IMR-90 (cell line): ENCODE results near the gene FBXL14. TPM values are rescaled to one million over a fixed set of nuclear protein-coding genes. Genes with fewer than 3 reads are reported as not detected.

Experiments used
- ATAC-seq: fragments of 200-7000 bp; cut with Tn5 transposase; 2 replicates; pipeline ENCODE4 v1.9.1; 2020; ENCODE audit warnings: low read depth, mild to moderate bottlenecking, moderate library complexity
- BruUV-seq: library from RNA; stranded (reverse); fragments of 400-500 nt; replicated peaks from 2 replicates; lab custom pipeline; 2021; lab: Mats Ljungman, UMichigan
- CTCF ChIA-PET: fragments of 300-600 bp; formaldehyde crosslinking; extraction: SDS; loops from one replicate; lab custom pipeline; 2021; ENCODE audit warnings: antibody characterized with exemption; lab: Yijun Ruan, JAX
- POLR2A ChIA-PET: fragments of 300-600 bp; sonication (Branson Sonifier 250); formaldehyde crosslinking; loops from one replicate; lab custom pipeline; 2022; ENCODE audit warnings: antibody characterized with exemption; ENCODE audit not compliant: unreplicated experiment; lab: Charles Lee
- DNase-seq: peaks from one replicate; pipeline ENCODE4 v3.0.0; 2013
- H2AFZ ChIP-seq: replicated peaks from 2 replicates; pipeline ENCODE3; 2013; ENCODE audit warnings: low read length, mild to moderate bottlenecking; ENCODE audit not compliant: poor library complexity
- H2AK5ac ChIP-seq: 2 replicates; pipeline ENCODE4 v1.6.1; 2013; ENCODE audit warnings: low read depth, low read length, inconsistent platforms
- H2AK9ac ChIP-seq: replicated peaks from 2 replicates; pipeline ENCODE3; 2013; ENCODE audit warnings: mild to moderate bottlenecking, low read depth, low read length, moderate library complexity; ENCODE audit not compliant: poor library complexity
- H2BK120ac ChIP-seq: 2 replicates; pipeline ENCODE4 v1.6.1; 2013; ENCODE audit warnings: low read depth, low read length, inconsistent platforms
- H2BK15ac ChIP-seq: 3 replicates; pipeline ENCODE4 v1.6.1; 2013; ENCODE audit warnings: low read depth, low read length, inconsistent platforms
- H2BK20ac ChIP-seq: 2 replicates; pipeline ENCODE4 v1.6.1; 2013; ENCODE audit warnings: low read depth, mild to moderate bottlenecking, inconsistent platforms, low read length, moderate library complexity
- H2BK5ac ChIP-seq: 2 replicates; pipeline ENCODE4 v1.6.1; 2013; ENCODE audit warnings: mild to moderate bottlenecking, low read depth, low read length, inconsistent platforms; ENCODE audit not compliant: poor library complexity, severe bottlenecking
- H3K14ac ChIP-seq: replicated peaks from 2 replicates; pipeline ENCODE4 v1.6.1; 2013; ENCODE audit warnings: low read depth, low read length, inconsistent platforms
- H3K18ac ChIP-seq: 2 replicates; pipeline ENCODE4 v1.6.1; 2013; ENCODE audit warnings: low read depth, low read length, control low read depth
- H3K23ac ChIP-seq: 2 replicates; pipeline ENCODE4 v1.6.1; 2013; ENCODE audit warnings: low read depth, low read length, inconsistent platforms
- H3K27ac ChIP-seq: 2 replicates; pipeline ENCODE4 v1.5.1; 2013; ENCODE audit warnings: mild to moderate bottlenecking, control low read depth, low read length; ENCODE audit not compliant: insufficient read depth
- H3K27me3 ChIP-seq: 2 replicates; pipeline ENCODE4 v1.6.1; 2013; ENCODE audit warnings: low read length; ENCODE audit not compliant: control insufficient read depth, insufficient read depth
- H3K36me3 ChIP-seq: 2 replicates; pipeline ENCODE4 v1.6.1; 2013; ENCODE audit warnings: low read length, mixed read lengths; ENCODE audit not compliant: control insufficient read depth, insufficient read depth
- H3K4ac ChIP-seq: 2 replicates; pipeline ENCODE4 v1.6.1; 2013; ENCODE audit warnings: low read depth, low read length, inconsistent platforms
- H3K4me1 ChIP-seq: 2 replicates; pipeline ENCODE4 v1.6.1; 2013; ENCODE audit warnings: low read length, mixed read lengths; ENCODE audit not compliant: control insufficient read depth, insufficient read depth
- H3K4me2 ChIP-seq: 2 replicates; pipeline ENCODE4 v1.6.1; 2013; ENCODE audit warnings: low read depth, mild to moderate bottlenecking, control low read depth, low read length, moderate library complexity
- H3K4me3 ChIP-seq: 2 replicates; pipeline ENCODE4 v1.5.1; 2013; ENCODE audit warnings: low read depth, mild to moderate bottlenecking, control low read depth, low read length, moderate library complexity; ENCODE audit not compliant: insufficient read depth
- H3K56ac ChIP-seq: 2 replicates; pipeline ENCODE4 v1.6.1; 2013; ENCODE audit warnings: low read length, inconsistent platforms; ENCODE audit not compliant: insufficient read depth; ENCODE audit errors: extremely low read depth
- H3K79me1 ChIP-seq, 2 experiments: 2 replicates each; pipeline ENCODE4 v1.6.1; 2013; ENCODE audit warnings: low read length in 2 of 2, inconsistent platforms in 1 of 2, low read depth in 1 of 2
- H3K9ac ChIP-seq: 2 replicates; pipeline ENCODE4 v1.6.1; 2013; ENCODE audit warnings: low read depth, low read length, control low read depth
- H3K9me1 ChIP-seq: 2 replicates; pipeline ENCODE4 v1.6.1; 2013; ENCODE audit warnings: low read length, inconsistent platforms; ENCODE audit not compliant: insufficient read depth
- H3K9me3 ChIP-seq: 2 replicates; pipeline ENCODE4 v1.6.1; 2013; ENCODE audit warnings: low read length; ENCODE audit not compliant: control insufficient read depth, insufficient read depth
- H4K20me1 ChIP-seq: 2 replicates; pipeline ENCODE4 v1.6.1; 2013; ENCODE audit warnings: low read length, inconsistent platforms; ENCODE audit not compliant: insufficient read depth
- H4K5ac ChIP-seq: 2 replicates; pipeline ENCODE4 v1.6.1; 2013; ENCODE audit warnings: mild to moderate bottlenecking, low read depth, low read length, control low read depth
- H4K8ac ChIP-seq, 2 experiments: 2 replicates each; pipeline ENCODE4 v1.6.1; 2013; ENCODE audit warnings: low read depth in 2 of 2, low read length in 2 of 2, control low read depth in 1 of 2, inconsistent platforms in 1 of 2
- H4K91ac ChIP-seq: 2 replicates; pipeline ENCODE4 v1.6.1; 2013; ENCODE audit warnings: low read depth, low read length, inconsistent platforms; ENCODE audit not compliant: insufficient read depth
- BHLHE40 ChIP-seq: fragments of 150-350 bp; IDR thresholded peaks from 2 replicates; pipeline ENCODE4 v1.6.1; 2016; ENCODE audit warnings: mild to moderate bottlenecking, low read depth, low read length
- CEBPB ChIP-seq: IDR thresholded peaks from 2 replicates; pipeline ENCODE4 v1.6.1; 2012; ENCODE audit warnings: low read depth, low read length, improper control_type of control experiment
- CHD1 ChIP-seq: IDR thresholded peaks from 2 replicates; pipeline ENCODE4 v1.6.1; 2012; ENCODE audit warnings: low read depth, low read length, improper control_type of control experiment
- CTCF ChIP-seq: conservative IDR thresholded peaks from 2 replicates; pipeline ENCODE4 v1.5.1; 2012; ENCODE audit warnings: mild to moderate bottlenecking, low read depth, low read length, improper control_type of control experiment
- FOS ChIP-seq: fragments of 150-350 bp; IDR thresholded peaks from 2 replicates; pipeline ENCODE4 v1.6.1; 2016; ENCODE audit warnings: low read depth, low read length
- MAFK ChIP-seq: IDR thresholded peaks from 2 replicates; pipeline ENCODE4 v1.6.1; 2012; ENCODE audit warnings: low read depth, low read length, improper control_type of control experiment
- MAZ ChIP-seq: IDR thresholded peaks from 2 replicates; pipeline ENCODE4 v1.6.1; 2012; ENCODE audit warnings: low read depth, mild to moderate bottlenecking, low read length, improper control_type of control experiment, moderate library complexity, borderline replicate concordance
- RAD21 ChIP-seq: IDR thresholded peaks from 2 replicates; pipeline ENCODE4 v1.6.1; 2012; ENCODE audit warnings: low read length, improper control_type of control experiment
- RCOR1 ChIP-seq: IDR thresholded peaks from 2 replicates; pipeline ENCODE4 v1.6.1; 2012; ENCODE audit warnings: mild to moderate bottlenecking, low read length, improper control_type of control experiment; ENCODE audit not compliant: insufficient replicate concordance
- RFX5 ChIP-seq: IDR thresholded peaks from 2 replicates; pipeline ENCODE4 v1.8.0; 2012; ENCODE audit warnings: low read depth, mild to moderate bottlenecking, low read length, moderate library complexity
- SMC3 ChIP-seq: fragments of 150-350 bp; IDR thresholded peaks from 2 replicates; pipeline ENCODE4 v1.6.1; 2016; ENCODE audit warnings: low read depth, mild to moderate bottlenecking, antibody characterized with exemption, low read length, moderate library complexity
- WGBS, 2 experiments: methylation state at CpG; one replicate each; pipeline versions ENCODE4 v1.1.5 to v1.1.7; 2013; ENCODE audit warnings: missing lambda C conversion rate in 2 of 2; ENCODE audit not compliant: insufficient read length in 1 of 2; ENCODE audit errors: extremely low coverage in 2 of 2; 5-methylcytosine and 5-hydroxymethylcytosine counted together
- dilution Hi-C: fragments of 300-500 bp; cut with HindIII; formaldehyde crosslinking; loops from one replicate; pipeline ENCODE4 v1.14.3; 2018; ENCODE audit warnings: low sequenced_read_pairs; ENCODE audit not compliant: unreplicated experiment
- in situ Hi-C: fragments of 300-500 bp; cut with MboI; formaldehyde crosslinking; loops from 3 replicates; pipeline ENCODE4 v1.14.3; 2019; ENCODE audit warnings: low sequenced_read_pairs, inconsistent platforms, mixed read lengths
- intact Hi-C: fragments of 100-400 bp; cut with micrococcal nuclease; formaldehyde crosslinking; loops from 2 replicates; pipeline ENCODE4 v1.10.0; 2022
- polyA plus RNA-seq, 3 experiments: library from polyadenylated mRNA; depleted of rRNA; stranded (reverse); fragments of >200 nt; gene quantifications; 2 replicates each; pipeline ENCODE4 v1.2.3, GENCODE V29; 2012; ENCODE audit warnings: low replicate concordance in 1 of 3
- total RNA-seq: library from RNA; depleted of rRNA; stranded (reverse); fragments of >200 nt; gene quantifications from 2 replicates; pipeline ENCODE4 v1.2.3, GENCODE V29; 2012

FBXL14 gene
- total and polyA plus RNA-seq, 2 of the 4 experiments (the other 2 are of a cell fraction): 4.7 to 7.3 TPM

- CTCF ChIA-PET: interaction anchor here (0.7 kb wide), 1 partner anchor 8 kb away, joined by 3 read pairs; no protein-coding TSS in a partner anchor
- DNase-seq (no peak), ATAC-seq (no peak)
- no peak overlapping the region for H3K56ac ChIP-seq
- no peak overlapping the region for H2BK5ac ChIP-seq
- H2BK15ac ChIP-seq: 0 out of 3 replicates have a peak overlapping the region, but pooled peaks have one; percentile 68
- no peak overlapping the region for H3K9ac ChIP-seq
- POLR2A ChIA-PET: no interaction called here
- WGBS, 2 experiments: no CpG with 5 or more reads among the region's 8 CpGs
- in situ Hi-C loops: no loop called here
- H3K23ac ChIP-seq: no peak overlapping the region
- peak overlapping the region; percentile 74 for H3K4ac ChIP-seq
- no peaks in the 10 kb centered on the region for H4K20me1 ChIP-seq
- dilution Hi-C loops: no loop called here
- no peak for TF ChIP-seq RCOR1
- no peak for TF ChIP-seq RFX5
- no peak for TF ChIP-seq FOS
- TF ChIP-seq CEBPB: no peak
- TF ChIP-seq MAZ: no peak
- no peak for TF ChIP-seq RAD21
- TF ChIP-seq BHLHE40: no peak
- TF ChIP-seq MAFK: no peak
- TF ChIP-seq CTCF: no peak
- TF ChIP-seq CHD1: no peak
- no peak for TF ChIP-seq SMC3
- H2AK9ac ChIP-seq: no peak overlapping the region
- H3K18ac ChIP-seq: no peak overlapping the region
- H3K27me3 ChIP-seq: no peaks in the 10 kb centered on the region
- H4K8ac ChIP-seq: 0 out of 4 replicates have a peak overlapping the region, but pooled peaks of 1 of the 2 experiments have one; percentile 6
- H3K9me3 ChIP-seq: no peaks in the 10 kb centered on the region
- H2AK5ac ChIP-seq: peak overlapping the region; percentile 84
- peak overlapping the region; percentile 73 for H2BK120ac ChIP-seq
- H3K9me1 ChIP-seq: peaks cover 8% of the 10 kb centered on the region
- peak overlapping the region; percentile 69; the same call in 1 of the 2 replicates for H2BK20ac ChIP-seq
- intact Hi-C loops: no loop called here
- no peaks in the 10 kb centered on the region for H3K36me3 ChIP-seq
- no peak overlapping the region for H3K4me2 ChIP-seq
- H3K14ac ChIP-seq: 0 out of 2 replicates have a peak overlapping the region, but pooled peaks have one; percentile 39
- no peak overlapping the region for H2AFZ ChIP-seq
- H3K79me1 ChIP-seq: 0 out of 4 replicates have a peak, but pooled peaks cover 0 to 5% of the 10 kb centered on the region in 2 experiments
- no peak overlapping the region for H3K27ac ChIP-seq
- peak overlapping the region; percentile 43 for H4K91ac ChIP-seq
- no peak overlapping the region for H3K4me3 ChIP-seq
- no peak overlapping the region for H4K5ac ChIP-seq
- BruUV-seq: no TSS peak
- H3K4me1 ChIP-seq: peaks cover 16% of the 10 kb centered on the region
Measured at GRCh38 chr12:1517734-1518525, 76.5 kb downstream of the FBXL14 start.
